GM23338 (cell line): ENCODE results near the gene MTIF2. TPM values are rescaled to one million over a fixed set of nuclear protein-coding genes. Genes with fewer than 3 reads are reported as not detected.

ENCODE experiments used
- ATAC-seq: fragments of 200-7000 bp; cut with Tn5 transposase; 3 replicates; pipeline ENCODE4 v1.9.1; 2020
- DNase-seq: peaks from one replicate; pipeline ENCODE4 v3.0.0-alpha.2; 2015; ENCODE audit warnings: low spot score
- H2AFZ ChIP-seq: fragments of 200-600 bp; sonication (generic); 2 replicates; pipeline ENCODE4 v1.8.0; 2016; ENCODE audit warnings: antibody characterized with exemption, mild to moderate bottlenecking, moderate library complexity
- H3F3A ChIP-seq: fragments of 200-600 bp; sonication (generic); replicated peaks from 2 replicates; pipeline ENCODE4 v1.8.0; 2017; ENCODE audit warnings: antibody characterized with exemption, mixed run types, low read depth
- H3K27ac ChIP-seq: fragments of 200-600 bp; sonication (generic); 2 replicates; pipeline ENCODE4 v1.6.1; 2016; ENCODE audit warnings: low read depth
- H3K27me3 ChIP-seq: fragments of 200-600 bp; sonication (generic); 2 replicates; pipeline ENCODE4 v1.8.0; 2016; ENCODE audit warnings: mild to moderate bottlenecking, mixed run types, moderate library complexity; ENCODE audit not compliant: insufficient read depth
- H3K36me3 ChIP-seq: fragments of 200-600 bp; sonication (generic); 2 replicates; pipeline ENCODE4 v1.8.0; 2016; ENCODE audit warnings: mild to moderate bottlenecking; ENCODE audit not compliant: insufficient read depth
- H3K4me1 ChIP-seq: fragments of 200-600 bp; sonication (generic); 2 replicates; pipeline ENCODE4 v1.8.0; 2016; ENCODE audit warnings: mild to moderate bottlenecking, moderate library complexity; ENCODE audit not compliant: insufficient read depth
- H3K4me2 ChIP-seq: fragments of 200-600 bp; sonication (generic); 2 replicates; pipeline ENCODE4 v1.7.1; 2017; ENCODE audit warnings: mixed run types
- H3K4me3 ChIP-seq: fragments of 200-600 bp; sonication (generic); 2 replicates; pipeline ENCODE4 v1.6.1; 2016; ENCODE audit warnings: mixed run types
- H3K79me2 ChIP-seq: fragments of 200-600 bp; sonication (generic); replicated peaks from 2 replicates; pipeline ENCODE4 v1.8.0; 2017; ENCODE audit warnings: mild to moderate bottlenecking; ENCODE audit not compliant: insufficient read depth
- H3K9me2 ChIP-seq: fragments of 200-600 bp; sonication (generic); 2 replicates; pipeline ENCODE4 v1.8.0; 2017; ENCODE audit not compliant: insufficient read depth
- H4K20me1 ChIP-seq: fragments of 200-600 bp; sonication (generic); replicated peaks from 2 replicates; pipeline ENCODE4 v1.8.0; 2017; ENCODE audit warnings: mild to moderate bottlenecking; ENCODE audit not compliant: insufficient read depth
- H3K27ac Mint-ChIP-seq: 2 replicates; pipeline ENCODE4 v1.8.0; 2020; ENCODE audit warnings: inconsistent platforms, mild to moderate bottlenecking, moderate library complexity, mixed read lengths
- H3K27me3 Mint-ChIP-seq: 3 replicates; pipeline ENCODE4 v1.8.0; 2022; ENCODE audit warnings: low read depth, mild to moderate bottlenecking, moderate library complexity, mixed read lengths, inconsistent platforms; ENCODE audit not compliant: insufficient read depth, poor library complexity
- H3K36me3 Mint-ChIP-seq: 3 replicates; pipeline ENCODE4 v1.8.0; 2021; ENCODE audit warnings: low read depth, mild to moderate bottlenecking, inconsistent platforms, moderate library complexity, mixed read lengths
- H3K4me1 Mint-ChIP-seq: 3 replicates; pipeline ENCODE4 v1.8.0; 2020; ENCODE audit warnings: mild to moderate bottlenecking, inconsistent platforms, mixed read lengths
- H3K4me3 Mint-ChIP-seq: 3 replicates; pipeline ENCODE4 v1.8.0; 2021; ENCODE audit warnings: moderate library complexity, mild to moderate bottlenecking, inconsistent platforms, mixed read lengths
- H3K9me3 Mint-ChIP-seq: 3 replicates; pipeline ENCODE4 v1.8.0; 2020; ENCODE audit warnings: moderate library complexity, mild to moderate bottlenecking, inconsistent platforms, mixed read lengths
- CREB1 ChIP-seq: fragments of 250-450 bp; sonication (Bioruptor Pico); IDR thresholded peaks from 2 replicates; pipeline ENCODE4 v1.5.0; 2020; ENCODE audit warnings: low read depth, mild to moderate bottlenecking, moderate library complexity
- CTCF ChIP-seq, 2 experiments: fragments of 200-600 bp in 1 of 2; sonication (generic) in 1 of 2; conservative IDR thresholded peaks; 2 replicates each; pipeline versions ENCODE4 v1.5.1 to v1.6.1; 2016 to 2017; ENCODE audit warnings: antibody characterized with exemption in 2 of 2, low read depth in 2 of 2, mild to moderate bottlenecking in 2 of 2, moderate library complexity in 1 of 2
- EZH2phosphoT487 ChIP-seq: fragments of 200-600 bp; sonication (generic); IDR thresholded peaks from one replicate; pipeline ENCODE4 v1.8.1; 2018; ENCODE audit warnings: antibody characterized with exemption; ENCODE audit not compliant: unreplicated experiment
- JUNB ChIP-seq: IDR thresholded peaks from one replicate; pipeline ENCODE4 v1.6.1; 2016; ENCODE audit warnings: antibody characterized with exemption; ENCODE audit not compliant: unreplicated experiment
- STAT1 ChIP-seq: IDR thresholded peaks from one replicate; pipeline ENCODE4 v1.6.1; 2016; ENCODE audit warnings: antibody characterized with exemption; ENCODE audit not compliant: unreplicated experiment
- polyA plus RNA-seq: library from polyadenylated mRNA; unstranded; fragments of >200 nt; fragmentation: Nextera tagmentation; extraction: Ambion mirVana; gene quantifications from 2 replicates; pipeline ENCODE4 v1.2.1, GENCODE V29; 2016
- total RNA-seq: library from RNA; depleted of rRNA; stranded (reverse); fragments of >200 nt; shearing (Covaris generic); gene quantifications from 2 replicates; pipeline ENCODE4 v1.2.3, GENCODE V29; 2014
- TF ChIP-seq, protein P1 (sequence below): fragments of 250-450 bp; sonication (Bioruptor Pico); IDR thresholded peaks from 2 replicates; pipeline ENCODE4 v1.5.0; 2020; ENCODE audit warnings: mild to moderate bottlenecking, moderate library complexity
- TF ChIP-seq, protein P2 (sequence below): IDR thresholded peaks from 2 replicates; pipeline ENCODE4 v1.6.1; 2016; ENCODE audit warnings: antibody characterized with exemption
- TF ChIP-seq, protein P3 (sequence below): IDR thresholded peaks from one replicate; pipeline ENCODE4 v1.6.1; 2018; ENCODE audit warnings: antibody characterized with exemption; ENCODE audit not compliant: unreplicated experiment

MTIF2 gene
- total and polyA plus RNA-seq, 2 experiments from 2014 or later: 32.5 to 38.9 TPM

- H3K4me3 Mint-ChIP-seq: no peak overlapping the region
- no peaks in the 10 kb centered on the region; the same call in 1 of the 2 replicates for H4K20me1 ChIP-seq
- no peak overlapping the region for H3K27ac ChIP-seq
- TF ChIP-seq EZH2phosphoT487 (no peak), CTCF (conservative IDR thresholded peaks at IDR 0.05; ENCODE audit: low read depth in 2 of 2) (peak in 1 of 2 experiments; percentile 36; a peak in 1 of 4 replicates)
- no peak overlapping the region for H3K4me2 ChIP-seq
- H3K27me3 ChIP-seq: no peaks in the 10 kb centered on the region
- no peaks in the 10 kb centered on the region for H3K4me1 ChIP-seq
- H3K4me1 Mint-ChIP-seq: no peaks in the 10 kb centered on the region
- no peaks in the 10 kb centered on the region for H3K9me2 ChIP-seq
- DNase-seq: peak; percentile 4
- no peaks in the 10 kb centered on the region for H3K79me2 ChIP-seq
- peaks cover 41% of the 10 kb centered on the region for H3K36me3 Mint-ChIP-seq
- no peak for ATAC-seq
- H3K27ac Mint-ChIP-seq: no peak overlapping the region
- H3K27me3 Mint-ChIP-seq: peaks cover 2% of the 10 kb centered on the region
- H2AFZ ChIP-seq: no peak overlapping the region
- H3F3A ChIP-seq: no peaks in the 10 kb centered on the region
- H3K4me3 ChIP-seq: no peak overlapping the region
- no peaks in the 10 kb centered on the region for H3K9me3 Mint-ChIP-seq
- H3K36me3 ChIP-seq: peaks cover 42% of the 10 kb centered on the region
These were observed 42.4 kb upstream of the MTIF2 start for GRCh38 chr2:55311444-55311870.

- Mint-ChIP-seq H3K27ac (no peak overlapping the region), H3K4me3 (no peak overlapping the region), H3K4me1 (no peaks in the 10 kb centered on the region), H3K27me3 (peaks cover 2% of the 10 kb centered on the region), H3K36me3 (peaks cover 30% of the 10 kb centered on the region), H3K9me3 (no peaks in the 10 kb centered on the region)
- ATAC-seq (no peak), DNase-seq (no peak)
- no peaks in the 10 kb centered on the region for H3K4me1 ChIP-seq
- H3K9me2 ChIP-seq: no peaks in the 10 kb centered on the region
- H3K4me2 ChIP-seq: no peak overlapping the region
- H3F3A ChIP-seq: no peaks in the 10 kb centered on the region
- H2AFZ ChIP-seq: no peak overlapping the region
- no peaks in the 10 kb centered on the region for H3K27me3 ChIP-seq
- H3K36me3 ChIP-seq: peaks cover 27% of the 10 kb centered on the region
- no peaks in the 10 kb centered on the region for H4K20me1 ChIP-seq
- H3K79me2 ChIP-seq: no peaks in the 10 kb centered on the region
- no peak overlapping the region for H3K4me3 ChIP-seq
- H3K27ac ChIP-seq: no peak overlapping the region
- TF ChIP-seq JUNB (no peak), CREB1 (no peak), STAT1 (no peak)
- TF ChIP-seq, protein P1, sequence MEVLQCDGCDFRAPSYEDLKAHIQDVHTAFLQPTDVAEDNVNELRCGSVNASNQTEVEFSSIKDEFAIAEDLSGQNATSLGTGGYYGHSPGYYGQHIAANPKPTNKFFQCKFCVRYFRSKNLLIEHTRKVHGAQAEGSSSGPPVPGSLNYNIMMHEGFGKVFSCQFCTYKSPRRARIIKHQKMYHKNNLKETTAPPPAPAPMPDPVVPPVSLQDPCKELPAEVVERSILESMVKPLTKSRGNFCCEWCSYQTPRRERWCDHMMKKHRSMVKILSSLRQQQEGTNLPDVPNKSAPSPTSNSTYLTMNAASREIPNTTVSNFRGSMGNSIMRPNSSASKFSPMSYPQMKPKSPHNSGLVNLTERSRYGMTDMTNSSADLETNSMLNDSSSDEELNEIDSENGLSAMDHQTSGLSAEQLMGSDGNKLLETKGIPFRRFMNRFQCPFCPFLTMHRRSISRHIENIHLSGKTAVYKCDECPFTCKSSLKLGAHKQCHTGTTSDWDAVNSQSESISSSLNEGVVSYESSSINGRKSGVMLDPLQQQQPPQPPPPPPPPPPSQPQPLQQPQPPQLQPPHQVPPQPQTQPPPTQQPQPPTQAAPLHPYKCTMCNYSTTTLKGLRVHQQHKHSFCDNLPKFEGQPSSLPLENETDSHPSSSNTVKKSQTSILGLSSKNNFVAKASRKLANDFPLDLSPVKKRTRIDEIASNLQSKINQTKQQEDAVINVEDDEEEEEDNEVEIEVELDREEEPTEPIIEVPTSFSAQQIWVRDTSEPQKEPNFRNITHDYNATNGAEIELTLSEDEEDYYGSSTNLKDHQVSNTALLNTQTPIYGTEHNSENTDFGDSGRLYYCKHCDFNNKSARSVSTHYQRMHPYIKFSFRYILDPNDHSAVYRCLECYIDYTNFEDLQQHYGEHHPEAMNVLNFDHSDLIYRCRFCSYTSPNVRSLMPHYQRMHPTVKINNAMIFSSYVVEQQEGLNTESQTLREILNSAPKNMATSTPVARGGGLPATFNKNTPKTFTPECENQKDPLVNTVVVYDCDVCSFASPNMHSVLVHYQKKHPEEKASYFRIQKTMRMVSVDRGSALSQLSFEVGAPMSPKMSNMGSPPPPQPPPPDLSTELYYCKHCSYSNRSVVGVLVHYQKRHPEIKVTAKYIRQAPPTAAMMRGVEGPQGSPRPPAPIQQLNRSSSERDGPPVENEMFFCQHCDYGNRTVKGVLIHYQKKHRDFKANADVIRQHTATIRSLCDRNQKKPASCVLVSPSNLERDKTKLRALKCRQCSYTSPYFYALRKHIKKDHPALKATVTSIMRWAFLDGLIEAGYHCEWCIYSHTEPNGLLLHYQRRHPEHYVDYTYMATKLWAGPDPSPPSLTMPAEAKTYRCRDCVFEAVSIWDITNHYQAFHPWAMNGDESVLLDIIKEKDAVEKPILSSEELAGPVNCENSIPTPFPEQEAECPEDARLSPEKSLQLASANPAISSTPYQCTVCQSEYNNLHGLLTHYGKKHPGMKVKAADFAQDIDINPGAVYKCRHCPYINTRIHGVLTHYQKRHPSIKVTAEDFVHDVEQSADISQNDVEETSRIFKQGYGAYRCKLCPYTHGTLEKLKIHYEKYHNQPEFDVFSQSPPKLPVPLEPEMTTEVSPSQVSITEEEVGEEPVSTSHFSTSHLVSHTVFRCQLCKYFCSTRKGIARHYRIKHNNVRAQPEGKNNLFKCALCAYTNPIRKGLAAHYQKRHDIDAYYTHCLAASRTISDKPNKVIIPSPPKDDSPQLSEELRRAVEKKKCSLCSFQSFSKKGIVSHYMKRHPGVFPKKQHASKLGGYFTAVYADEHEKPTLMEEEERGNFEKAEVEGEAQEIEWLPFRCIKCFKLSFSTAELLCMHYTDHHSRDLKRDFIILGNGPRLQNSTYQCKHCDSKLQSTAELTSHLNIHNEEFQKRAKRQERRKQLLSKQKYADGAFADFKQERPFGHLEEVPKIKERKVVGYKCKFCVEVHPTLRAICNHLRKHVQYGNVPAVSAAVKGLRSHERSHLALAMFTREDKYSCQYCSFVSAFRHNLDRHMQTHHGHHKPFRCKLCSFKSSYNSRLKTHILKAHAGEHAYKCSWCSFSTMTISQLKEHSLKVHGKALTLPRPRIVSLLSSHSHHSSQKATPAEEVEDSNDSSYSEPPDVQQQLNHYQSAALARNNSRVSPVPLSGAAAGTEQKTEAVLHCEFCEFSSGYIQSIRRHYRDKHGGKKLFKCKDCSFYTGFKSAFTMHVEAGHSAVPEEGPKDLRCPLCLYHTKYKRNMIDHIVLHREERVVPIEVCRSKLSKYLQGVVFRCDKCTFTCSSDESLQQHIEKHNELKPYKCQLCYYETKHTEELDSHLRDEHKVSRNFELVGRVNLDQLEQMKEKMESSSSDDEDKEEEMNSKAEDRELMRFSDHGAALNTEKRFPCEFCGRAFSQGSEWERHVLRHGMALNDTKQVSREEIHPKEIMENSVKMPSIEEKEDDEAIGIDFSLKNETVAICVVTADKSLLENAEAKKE: no peak
- TF ChIP-seq, protein P2, sequence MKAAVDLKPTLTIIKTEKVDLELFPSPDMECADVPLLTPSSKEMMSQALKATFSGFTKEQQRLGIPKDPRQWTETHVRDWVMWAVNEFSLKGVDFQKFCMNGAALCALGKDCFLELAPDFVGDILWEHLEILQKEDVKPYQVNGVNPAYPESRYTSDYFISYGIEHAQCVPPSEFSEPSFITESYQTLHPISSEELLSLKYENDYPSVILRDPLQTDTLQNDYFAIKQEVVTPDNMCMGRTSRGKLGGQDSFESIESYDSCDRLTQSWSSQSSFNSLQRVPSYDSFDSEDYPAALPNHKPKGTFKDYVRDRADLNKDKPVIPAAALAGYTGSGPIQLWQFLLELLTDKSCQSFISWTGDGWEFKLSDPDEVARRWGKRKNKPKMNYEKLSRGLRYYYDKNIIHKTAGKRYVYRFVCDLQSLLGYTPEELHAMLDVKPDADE: no peak
- TF ChIP-seq, protein P3, sequence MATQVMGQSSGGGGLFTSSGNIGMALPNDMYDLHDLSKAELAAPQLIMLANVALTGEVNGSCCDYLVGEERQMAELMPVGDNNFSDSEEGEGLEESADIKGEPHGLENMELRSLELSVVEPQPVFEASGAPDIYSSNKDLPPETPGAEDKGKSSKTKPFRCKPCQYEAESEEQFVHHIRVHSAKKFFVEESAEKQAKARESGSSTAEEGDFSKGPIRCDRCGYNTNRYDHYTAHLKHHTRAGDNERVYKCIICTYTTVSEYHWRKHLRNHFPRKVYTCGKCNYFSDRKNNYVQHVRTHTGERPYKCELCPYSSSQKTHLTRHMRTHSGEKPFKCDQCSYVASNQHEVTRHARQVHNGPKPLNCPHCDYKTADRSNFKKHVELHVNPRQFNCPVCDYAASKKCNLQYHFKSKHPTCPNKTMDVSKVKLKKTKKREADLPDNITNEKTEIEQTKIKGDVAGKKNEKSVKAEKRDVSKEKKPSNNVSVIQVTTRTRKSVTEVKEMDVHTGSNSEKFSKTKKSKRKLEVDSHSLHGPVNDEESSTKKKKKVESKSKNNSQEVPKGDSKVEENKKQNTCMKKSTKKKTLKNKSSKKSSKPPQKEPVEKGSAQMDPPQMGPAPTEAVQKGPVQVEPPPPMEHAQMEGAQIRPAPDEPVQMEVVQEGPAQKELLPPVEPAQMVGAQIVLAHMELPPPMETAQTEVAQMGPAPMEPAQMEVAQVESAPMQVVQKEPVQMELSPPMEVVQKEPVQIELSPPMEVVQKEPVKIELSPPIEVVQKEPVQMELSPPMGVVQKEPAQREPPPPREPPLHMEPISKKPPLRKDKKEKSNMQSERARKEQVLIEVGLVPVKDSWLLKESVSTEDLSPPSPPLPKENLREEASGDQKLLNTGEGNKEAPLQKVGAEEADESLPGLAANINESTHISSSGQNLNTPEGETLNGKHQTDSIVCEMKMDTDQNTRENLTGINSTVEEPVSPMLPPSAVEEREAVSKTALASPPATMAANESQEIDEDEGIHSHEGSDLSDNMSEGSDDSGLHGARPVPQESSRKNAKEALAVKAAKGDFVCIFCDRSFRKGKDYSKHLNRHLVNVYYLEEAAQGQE: no peak
These were observed 40.4 kb upstream of the MTIF2 start for GRCh38 chr2:55309446-55309845.
